HEK293 (cell line): ENCODE measurements around the gene CAPN5.

Experiments used
- CTCF ChIA-PET: fragments of 350-600 bp; formaldehyde crosslinking; extraction: SDS; loops from one replicate; lab custom pipeline; 2021; ENCODE audit warnings: antibody characterized with exemption; lab: Yijun Ruan, JAX
- POLR2A ChIA-PET: fragments of 300-600 bp; formaldehyde crosslinking; extraction: SDS; loops from one replicate; lab custom pipeline; 2020; ENCODE audit warnings: antibody characterized with exemption, inconsistent platforms; lab: Yijun Ruan, JAX
- H3K27ac ChIP-seq: fragments of 200-500 bp; sonication (Bioruptor generic); 2 replicates; pipeline ENCODE4 v1.5.1; 2014; ENCODE audit warnings: low read depth, low read length, control low read depth, inconsistent platforms; ENCODE audit errors: extremely low read depth
- H3K36me3 ChIP-seq, 2 experiments: fragments of 200-500 bp in 1 of 2; sonication (Bioruptor generic) in 1 of 2; 1 replicate in 1 of 2; 2 replicates in 1 of 2; pipeline ENCODE4 v1.5.1; 2014 to 2017; ENCODE audit warnings: inconsistent platforms in 2 of 2, low read length in 2 of 2; ENCODE audit not compliant: control insufficient read depth in 2 of 2, insufficient read depth in 1 of 2
- H3K4me1 ChIP-seq: fragments of 200-500 bp; sonication (Bioruptor generic); 2 replicates; pipeline ENCODE4 v1.5.1; 2014; ENCODE audit warnings: mild to moderate bottlenecking, low read length, inconsistent platforms; ENCODE audit not compliant: control insufficient read depth, insufficient read depth
- H3K4me3 ChIP-seq: 2 replicates; pipeline ENCODE4 v1.5.1; 2011; ENCODE audit warnings: low read depth, mild to moderate bottlenecking, control low read depth, low read length, moderate library complexity
- H3K9me3 ChIP-seq: fragments of 200-500 bp; sonication (Bioruptor generic); 2 replicates; pipeline ENCODE4 v1.5.1; 2014; ENCODE audit warnings: low read depth, low read length, inconsistent platforms; ENCODE audit not compliant: control insufficient read depth, insufficient read depth
- OSR2 ChIP-seq: fragments of 450-650 bp; formaldehyde crosslinking; IDR thresholded peaks from 2 replicates; pipeline ENCODE4 v1.5.1; 2016; ENCODE audit warnings: missing biosample characterization, missing genetic modification characterization
- YY1 ChIP-seq: fragments of 450-650 bp; formaldehyde crosslinking; IDR thresholded peaks from 2 replicates; pipeline ENCODE4 v1.5.1; 2018; ENCODE audit warnings: missing biosample characterization, missing genetic modification characterization
- ZBTB48 ChIP-seq: fragments of 450-650 bp; formaldehyde crosslinking; IDR thresholded peaks from 2 replicates; pipeline ENCODE4 v1.5.1; 2016; ENCODE audit warnings: missing biosample characterization, missing genetic modification characterization
- ZEB2 ChIP-seq: fragments of 450-650 bp; formaldehyde crosslinking; IDR thresholded peaks from 2 replicates; pipeline ENCODE4 v1.5.1; 2016; ENCODE audit warnings: missing biosample characterization, missing genetic modification characterization
- ZNF138 ChIP-seq: fragments of 450-650 bp; formaldehyde crosslinking; IDR thresholded peaks from 2 replicates; pipeline ENCODE4 v1.5.1; 2016; ENCODE audit warnings: missing biosample characterization, missing genetic modification characterization, borderline replicate concordance
- ZNF2 ChIP-seq: fragments of 450-650 bp; formaldehyde crosslinking; IDR thresholded peaks from 2 replicates; pipeline ENCODE4 v1.5.1; 2016; ENCODE audit warnings: missing biosample characterization, missing genetic modification characterization
- ZNF292 ChIP-seq: fragments of 450-650 bp; formaldehyde crosslinking; IDR thresholded peaks from 2 replicates; pipeline ENCODE4 v1.5.1; 2016; ENCODE audit warnings: low read depth, missing biosample characterization, missing genetic modification characterization, borderline replicate concordance
- ZNF324 ChIP-seq: fragments of 450-650 bp; formaldehyde crosslinking; IDR thresholded peaks from 2 replicates; pipeline ENCODE4 v1.5.1; 2016; ENCODE audit warnings: missing biosample characterization, missing genetic modification characterization
- ZNF48 ChIP-seq: fragments of 450-650 bp; formaldehyde crosslinking; IDR thresholded peaks from 2 replicates; pipeline ENCODE4 v1.5.1; 2016; ENCODE audit warnings: missing biosample characterization, missing genetic modification characterization
- ZNF510 ChIP-seq: fragments of 450-650 bp; formaldehyde crosslinking; IDR thresholded peaks from 2 replicates; pipeline ENCODE4 v1.5.1; 2018; ENCODE audit warnings: mild to moderate bottlenecking, missing genetic modification characterization, missing biosample characterization; ENCODE audit not compliant: insufficient replicate concordance
- ZNF514 ChIP-seq: fragments of 450-650 bp; formaldehyde crosslinking; IDR thresholded peaks from 2 replicates; pipeline ENCODE4 v1.5.1; 2016; ENCODE audit warnings: missing biosample characterization, missing genetic modification characterization
- ZNF560 ChIP-seq: fragments of 450-650 bp; formaldehyde crosslinking; IDR thresholded peaks from 2 replicates; pipeline ENCODE4 v1.5.1; 2017; ENCODE audit warnings: missing biosample characterization, missing genetic modification characterization, borderline replicate concordance
- ZNF623 ChIP-seq: fragments of 450-650 bp; formaldehyde crosslinking; IDR thresholded peaks from 2 replicates; pipeline ENCODE4 v1.5.1; 2016; ENCODE audit warnings: missing biosample characterization, missing genetic modification characterization
- ZNF830 ChIP-seq: fragments of 450-650 bp; IDR thresholded peaks from 2 replicates; pipeline ENCODE4 v1.5.0; 2018; ENCODE audit warnings: missing biosample characterization, missing genetic modification characterization, low read depth, mild to moderate bottlenecking, moderate library complexity
- ZNF843 ChIP-seq: fragments of 450-650 bp; formaldehyde crosslinking; IDR thresholded peaks from 2 replicates; pipeline ENCODE4 v1.5.1; 2016; ENCODE audit warnings: missing biosample characterization, missing genetic modification characterization
- TF ChIP-seq, protein P1 (sequence below): fragments of 450-650 bp; formaldehyde crosslinking; IDR thresholded peaks from 2 replicates; pipeline ENCODE4 v1.5.1; 2016; ENCODE audit warnings: missing biosample characterization, missing genetic modification characterization
- TF ChIP-seq, protein P2 (sequence below): fragments of 450-650 bp; formaldehyde crosslinking; IDR thresholded peaks from 2 replicates; pipeline ENCODE4 v1.5.1; 2016; ENCODE audit warnings: missing biosample characterization, missing genetic modification characterization
- TF ChIP-seq, protein P3 (sequence below): fragments of 450-650 bp; IDR thresholded peaks from 2 replicates; pipeline ENCODE4 v1.5.1; 2018; ENCODE audit warnings: missing biosample characterization, mild to moderate bottlenecking, missing genetic modification characterization

The CAPN5 gene

DNA sequence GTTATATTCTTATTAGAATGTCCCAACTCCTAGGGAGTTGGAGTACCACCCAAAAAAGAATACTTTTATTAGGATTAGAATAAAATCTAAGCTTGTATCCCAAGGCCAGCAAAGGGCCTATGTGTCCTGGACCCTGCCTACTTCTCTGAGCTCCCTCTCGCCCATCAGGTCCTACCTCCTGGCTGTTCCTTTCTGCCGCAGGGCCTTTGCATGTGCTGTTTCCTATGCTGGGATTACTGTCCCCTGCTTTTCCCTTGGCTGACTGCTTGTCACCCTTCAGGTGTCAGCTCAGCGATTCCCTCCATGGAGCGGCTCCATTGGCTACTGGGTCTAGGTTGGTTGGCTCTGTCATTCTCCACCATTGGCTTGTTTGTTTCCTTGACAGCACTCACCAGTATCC lies 74.7 kb downstream of the CAPN5 start:
- Histone ChIP-seq H3K9me3 (no peaks in the 10 kb centered on the region), H3K27ac (no peak overlapping the region), H3K4me3 (no peak overlapping the region), H3K36me3 (no peaks in the 10 kb centered on the region), H3K4me1 (no peaks in the 10 kb centered on the region)
- TF ChIP-seq ZNF324 (tag by site-specific recombination) (no peak), ZNF623 (peak; percentile 89)
- ChIA-PET CTCF (interaction anchor here (0.8 to 2.3 kb wide), 2 partner anchors 14 to 261 kb away, joined by 4 to 13 read pairs; partner anchors contain the start of gene MYO7A), POLR2A (no interaction called here)

DNA sequence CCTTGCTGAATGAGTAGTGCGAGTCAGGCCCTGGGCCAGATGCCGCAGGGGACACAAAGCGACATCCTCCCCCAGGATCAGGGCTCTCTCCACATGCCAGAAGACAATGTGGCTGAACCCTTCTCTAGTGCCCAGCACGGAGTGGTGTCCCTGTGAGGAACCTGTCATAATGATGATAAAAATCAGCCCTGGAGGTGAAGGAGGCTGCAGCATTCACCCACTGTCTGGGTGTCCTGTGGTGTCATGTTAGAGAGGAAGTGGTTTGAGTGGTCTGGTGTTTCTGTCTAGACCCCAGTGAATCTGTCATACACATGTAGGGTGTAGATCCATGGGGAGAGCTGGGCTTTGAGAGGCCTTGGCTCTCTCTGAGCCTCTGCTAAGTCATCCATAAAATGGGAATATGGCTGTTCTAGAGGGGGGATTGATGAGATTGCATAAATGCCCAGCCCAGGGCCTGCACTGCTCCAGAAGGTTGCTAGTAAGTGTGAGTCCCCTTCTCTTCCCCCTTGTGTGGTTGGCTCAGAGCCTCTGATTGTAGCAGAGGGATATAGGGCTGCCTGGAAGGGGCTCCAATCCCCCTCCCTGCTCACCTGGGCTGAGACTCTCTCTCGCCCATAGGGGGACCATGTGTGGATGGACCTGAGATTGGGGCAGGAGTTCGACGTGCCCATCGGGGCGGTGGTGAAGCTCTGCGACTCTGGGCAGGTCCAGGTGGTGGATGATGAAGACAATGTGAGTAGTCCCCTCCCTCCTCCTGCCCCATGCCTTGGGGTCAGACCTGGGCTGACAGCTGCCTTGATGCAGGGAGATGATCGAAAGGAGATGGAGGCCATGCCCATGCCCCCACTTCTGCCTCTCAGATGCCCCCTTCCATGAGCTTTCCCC lies 75.6 kb downstream of the CAPN5 start:
- TF ChIP-seq ZEB2 (no peak), ZNF48 (tag by site-specific recombination) (no peak), ZNF514 (tag by site-specific recombination) (no peak), ZBTB48 (no peak), ZNF843 (tag by site-specific recombination) (no peak), YY1 (no peak), ZNF510 (tag by site-specific recombination) (no peak), ZNF830 (no peak), OSR2 (tag by site-specific recombination) (no peak), ZNF560 (no peak), ZNF292 (tag by site-specific recombination) (no peak), ZNF2 (tag by site-specific recombination) (no peak), ZNF138 (tag by site-specific recombination) (no peak)
- TF ChIP-seq, protein P1, sequence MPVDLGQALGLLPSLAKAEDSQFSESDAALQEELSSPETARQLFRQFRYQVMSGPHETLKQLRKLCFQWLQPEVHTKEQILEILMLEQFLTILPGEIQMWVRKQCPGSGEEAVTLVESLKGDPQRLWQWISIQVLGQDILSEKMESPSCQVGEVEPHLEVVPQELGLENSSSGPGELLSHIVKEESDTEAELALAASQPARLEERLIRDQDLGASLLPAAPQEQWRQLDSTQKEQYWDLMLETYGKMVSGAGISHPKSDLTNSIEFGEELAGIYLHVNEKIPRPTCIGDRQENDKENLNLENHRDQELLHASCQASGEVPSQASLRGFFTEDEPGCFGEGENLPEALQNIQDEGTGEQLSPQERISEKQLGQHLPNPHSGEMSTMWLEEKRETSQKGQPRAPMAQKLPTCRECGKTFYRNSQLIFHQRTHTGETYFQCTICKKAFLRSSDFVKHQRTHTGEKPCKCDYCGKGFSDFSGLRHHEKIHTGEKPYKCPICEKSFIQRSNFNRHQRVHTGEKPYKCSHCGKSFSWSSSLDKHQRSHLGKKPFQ (tag by site-specific recombination) = no peak
- TF ChIP-seq, protein P2, sequence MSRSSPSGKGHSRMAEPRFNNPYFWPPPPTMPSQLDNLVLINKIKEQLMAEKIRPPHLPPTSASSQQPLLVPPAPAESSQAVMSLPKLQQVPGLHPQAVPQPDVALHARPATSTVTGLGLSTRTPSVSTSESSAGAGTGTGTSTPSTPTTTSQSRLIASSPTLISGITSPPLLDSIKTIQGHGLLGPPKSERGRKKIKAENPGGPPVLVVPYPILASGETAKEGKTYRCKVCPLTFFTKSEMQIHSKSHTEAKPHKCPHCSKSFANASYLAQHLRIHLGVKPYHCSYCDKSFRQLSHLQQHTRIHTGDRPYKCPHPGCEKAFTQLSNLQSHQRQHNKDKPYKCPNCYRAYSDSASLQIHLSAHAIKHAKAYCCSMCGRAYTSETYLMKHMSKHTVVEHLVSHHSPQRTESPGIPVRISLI (tag by site-specific recombination) = no peak
- TF ChIP-seq, protein P3, sequence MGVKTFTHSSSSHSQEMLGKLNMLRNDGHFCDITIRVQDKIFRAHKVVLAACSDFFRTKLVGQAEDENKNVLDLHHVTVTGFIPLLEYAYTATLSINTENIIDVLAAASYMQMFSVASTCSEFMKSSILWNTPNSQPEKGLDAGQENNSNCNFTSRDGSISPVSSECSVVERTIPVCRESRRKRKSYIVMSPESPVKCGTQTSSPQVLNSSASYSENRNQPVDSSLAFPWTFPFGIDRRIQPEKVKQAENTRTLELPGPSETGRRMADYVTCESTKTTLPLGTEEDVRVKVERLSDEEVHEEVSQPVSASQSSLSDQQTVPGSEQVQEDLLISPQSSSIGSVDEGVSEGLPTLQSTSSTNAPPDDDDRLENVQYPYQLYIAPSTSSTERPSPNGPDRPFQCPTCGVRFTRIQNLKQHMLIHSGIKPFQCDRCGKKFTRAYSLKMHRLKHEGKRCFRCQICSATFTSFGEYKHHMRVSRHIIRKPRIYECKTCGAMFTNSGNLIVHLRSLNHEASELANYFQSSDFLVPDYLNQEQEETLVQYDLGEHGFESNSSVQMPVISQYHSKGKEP (tag by site-specific recombination) = no peak
- CTCF ChIA-PET = interaction anchor here (0.6 to 2.3 kb wide), 2 partner anchors 15 to 627 kb away, joined by 4 to 13 read pairs; partner anchors contain the start of gene MYO7A
- Histone ChIP-seq H3K9me3 (no peaks in the 10 kb centered on the region), H3K4me3 (no peak overlapping the region), H3K36me3 (no peaks in the 10 kb centered on the region), H3K27ac (no peak overlapping the region), H3K4me1 (no peaks in the 10 kb centered on the region)
- POLR2A ChIA-PET = no interaction called here
